Ecto neural progenitor cell (in vitro differentiated cells): ENCODE results near the gene CAMTA1.

Source experiments
- DNase-seq: peaks from one replicate; pipeline ENCODE4 v3.0.0-alpha.2; 2018; ENCODE audit warnings: low spot score

Gene CAMTA1

GRCh38 chr1:7387053-7387927 lies 602.0 kb downstream of the CAMTA1 start:
- DNase-seq, result peak; percentile 34

GRCh38 chr1:7388141-7388487 lies 602.9 kb downstream of the CAMTA1 start:
- DNase-seq, result no peak

- DNase-seq, result peak; percentile 43
Observed at GRCh38 chr1:7388488-7389185, 603.4 kb downstream of the CAMTA1 start.

- peak; percentile 43 for DNase-seq
Observed at GRCh38 chr1:7389201-7389905, 604.1 kb downstream of the CAMTA1 start.

- DNase-seq, result peak; percentile 42
Observed at GRCh38 chr1:7389906-7390603, 604.8 kb downstream of the CAMTA1 start.

- DNase-seq, result peak; percentile 33
Observed at GRCh38 chr1:7390604-7391000, 605.3 kb downstream of the CAMTA1 start.

GRCh38 chr1:7393136-7393535 lies 607.9 kb downstream of the CAMTA1 start:
- DNase-seq, result no peak

- no peak for DNase-seq
Observed at GRCh38 chr1:7395251-7395650, 610.0 kb downstream of the CAMTA1 start.

- DNase-seq, result no peak
Observed at GRCh38 chr1:7398982-7399381, 613.7 kb downstream of the CAMTA1 start.

GRCh38 chr1:7399514-7400125 lies 614.4 kb downstream of the CAMTA1 start:
- no peak for DNase-seq

- DNase-seq, result no peak
Observed at GRCh38 chr1:7400566-7400965, 615.3 kb downstream of the CAMTA1 start.

GRCh38 chr1:7401814-7402547 lies 616.7 kb downstream of the CAMTA1 start:
- peak; percentile 38 for DNase-seq

GRCh38 chr1:7402548-7402850 lies 617.2 kb downstream of the CAMTA1 start:
- peak; percentile 5 for DNase-seq

GRCh38 chr1:7403265-7404045 lies 618.2 kb downstream of the CAMTA1 start:
- peak; percentile 24 for DNase-seq

GRCh38 chr1:7404046-7404742 lies 618.9 kb downstream of the CAMTA1 start:
- peak; percentile 23 for DNase-seq

- peak; percentile 23 for DNase-seq
Observed at GRCh38 chr1:7405844-7406500, 620.7 kb downstream of the CAMTA1 start.

GRCh38 chr1:7406641-7407543 lies 621.6 kb downstream of the CAMTA1 start:
- peak; percentile 32 for DNase-seq

- DNase-seq, result peak; percentile 34
Observed at GRCh38 chr1:7407544-7407895, 622.3 kb downstream of the CAMTA1 start.
